NB4 (cell line): ENCODE results near the gene PAM16.

Experiments used
- DNase-seq: peaks from one replicate; pipeline ENCODE4 v3.0.0; 2010; ENCODE audit warnings: low read depth
- H3K4me3 ChIP-seq: one replicate; pipeline ENCODE4 v1.5.1; 2011; ENCODE audit warnings: mild to moderate bottlenecking, low read depth, low read length, moderate library complexity
- MYC ChIP-seq: IDR thresholded peaks from 2 replicates; pipeline ENCODE4 v1.6.1; 2011; ENCODE audit warnings: low read depth, low read length
- POLR2A ChIP-seq: IDR thresholded peaks from 2 replicates; pipeline ENCODE4 v1.6.1; 2011; ENCODE audit warnings: mild to moderate bottlenecking; ENCODE audit not compliant: insufficient read length; ENCODE audit errors: extremely low read depth
- TF ChIP-seq, protein P1 (sequence below): IDR thresholded peaks from 2 replicates; pipeline ENCODE4 v1.6.1; 2011; ENCODE audit warnings: low read depth, low read length
- TF ChIP-seq, protein P2 (sequence below): IDR thresholded peaks from one replicate; pipeline ENCODE4 v1.5.1; 2012; ENCODE audit warnings: low read depth, low read length

Gene PAM16

GRCh38 chr16:4366016-4366415, 14.9 kb upstream of the PAM16 start:
- no peak overlapping the region for H3K4me3 ChIP-seq
- no peak for TF ChIP-seq MYC
- TF ChIP-seq, protein P1, sequence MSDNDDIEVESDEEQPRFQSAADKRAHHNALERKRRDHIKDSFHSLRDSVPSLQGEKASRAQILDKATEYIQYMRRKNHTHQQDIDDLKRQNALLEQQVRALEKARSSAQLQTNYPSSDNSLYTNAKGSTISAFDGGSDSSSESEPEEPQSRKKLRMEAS: no peak
- no peak for TF ChIP-seq POLR2A
- TF ChIP-seq, protein P2, sequence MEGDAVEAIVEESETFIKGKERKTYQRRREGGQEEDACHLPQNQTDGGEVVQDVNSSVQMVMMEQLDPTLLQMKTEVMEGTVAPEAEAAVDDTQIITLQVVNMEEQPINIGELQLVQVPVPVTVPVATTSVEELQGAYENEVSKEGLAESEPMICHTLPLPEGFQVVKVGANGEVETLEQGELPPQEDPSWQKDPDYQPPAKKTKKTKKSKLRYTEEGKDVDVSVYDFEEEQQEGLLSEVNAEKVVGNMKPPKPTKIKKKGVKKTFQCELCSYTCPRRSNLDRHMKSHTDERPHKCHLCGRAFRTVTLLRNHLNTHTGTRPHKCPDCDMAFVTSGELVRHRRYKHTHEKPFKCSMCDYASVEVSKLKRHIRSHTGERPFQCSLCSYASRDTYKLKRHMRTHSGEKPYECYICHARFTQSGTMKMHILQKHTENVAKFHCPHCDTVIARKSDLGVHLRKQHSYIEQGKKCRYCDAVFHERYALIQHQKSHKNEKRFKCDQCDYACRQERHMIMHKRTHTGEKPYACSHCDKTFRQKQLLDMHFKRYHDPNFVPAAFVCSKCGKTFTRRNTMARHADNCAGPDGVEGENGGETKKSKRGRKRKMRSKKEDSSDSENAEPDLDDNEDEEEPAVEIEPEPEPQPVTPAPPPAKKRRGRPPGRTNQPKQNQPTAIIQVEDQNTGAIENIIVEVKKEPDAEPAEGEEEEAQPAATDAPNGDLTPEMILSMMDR: no peak
- no peak for DNase-seq

DNA sequence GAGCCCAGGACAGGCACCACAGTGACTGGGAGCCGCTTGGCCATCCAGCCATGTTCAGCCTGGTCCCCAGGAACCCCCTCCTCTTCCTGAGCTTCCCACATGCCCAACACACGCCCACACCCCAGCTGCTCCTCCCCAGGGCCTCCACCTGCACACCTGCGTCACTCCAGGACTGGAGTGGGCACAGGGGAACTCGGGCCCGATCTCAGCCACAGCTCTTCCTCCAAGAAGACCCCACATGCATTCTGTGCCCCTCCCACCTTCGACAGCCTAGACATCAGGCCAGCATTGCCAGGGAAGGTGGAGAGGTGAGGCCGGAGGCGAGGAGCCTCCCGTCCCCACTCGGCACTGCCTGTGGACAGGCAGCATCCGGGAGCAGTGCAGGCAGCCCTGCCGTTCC, 14.5 kb upstream of the PAM16 start:
- no peak for DNase-seq
- no peak overlapping the region for H3K4me3 ChIP-seq
- no peak for TF ChIP-seq MYC

GRCh38 chr16:4365014-4365406, 13.9 kb upstream of the PAM16 start:
- TF ChIP-seq, protein P1: no peak
- TF ChIP-seq MYC: no peak
- no peak for TF ChIP-seq POLR2A
- TF ChIP-seq, protein P2: no peak
- peak; percentile 48 for DNase-seq
- H3K4me3 ChIP-seq: no peak overlapping the region

DNA sequence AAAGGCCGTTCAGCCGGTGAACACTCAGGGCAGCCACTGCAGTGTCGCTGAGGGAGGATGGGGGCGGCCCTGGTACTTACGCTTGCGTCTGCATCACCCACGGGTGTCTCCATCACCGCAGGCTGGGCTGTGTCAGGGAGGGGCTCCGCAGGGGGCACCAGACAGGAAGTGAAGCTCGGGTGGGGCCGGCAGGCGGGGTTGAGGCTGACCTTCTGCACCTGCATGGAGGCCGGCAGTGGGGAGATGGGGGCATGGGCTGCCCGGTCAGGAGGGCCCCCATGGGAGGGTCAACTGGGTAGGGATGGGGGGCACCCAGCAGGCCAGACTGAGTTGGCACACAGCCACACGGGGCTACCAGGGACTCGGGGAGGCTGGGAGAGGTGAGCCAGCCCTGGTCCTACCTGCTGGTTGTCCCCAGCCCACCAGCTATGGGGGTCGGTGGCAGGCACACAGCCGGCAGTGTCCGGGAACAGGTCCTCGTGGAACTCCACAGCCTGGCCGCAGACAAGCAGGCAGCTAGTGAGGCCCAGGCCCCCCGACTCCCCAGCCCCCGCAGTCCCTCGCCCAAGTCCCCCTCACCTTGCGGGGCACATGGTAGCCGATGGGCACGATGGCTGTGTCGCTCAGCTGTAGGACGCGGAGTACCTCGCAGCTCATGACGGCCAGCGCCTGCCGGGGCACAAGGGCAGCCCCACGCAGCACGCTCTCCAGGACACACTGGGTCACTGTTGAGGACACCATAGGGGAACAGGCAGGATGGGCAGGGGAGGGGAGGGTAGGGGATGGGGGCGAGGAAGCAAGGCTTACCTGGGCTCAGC, 13.3 kb upstream of the PAM16 start:
- no peak for DNase-seq
- no peak overlapping the region for H3K4me3 ChIP-seq

DNA sequence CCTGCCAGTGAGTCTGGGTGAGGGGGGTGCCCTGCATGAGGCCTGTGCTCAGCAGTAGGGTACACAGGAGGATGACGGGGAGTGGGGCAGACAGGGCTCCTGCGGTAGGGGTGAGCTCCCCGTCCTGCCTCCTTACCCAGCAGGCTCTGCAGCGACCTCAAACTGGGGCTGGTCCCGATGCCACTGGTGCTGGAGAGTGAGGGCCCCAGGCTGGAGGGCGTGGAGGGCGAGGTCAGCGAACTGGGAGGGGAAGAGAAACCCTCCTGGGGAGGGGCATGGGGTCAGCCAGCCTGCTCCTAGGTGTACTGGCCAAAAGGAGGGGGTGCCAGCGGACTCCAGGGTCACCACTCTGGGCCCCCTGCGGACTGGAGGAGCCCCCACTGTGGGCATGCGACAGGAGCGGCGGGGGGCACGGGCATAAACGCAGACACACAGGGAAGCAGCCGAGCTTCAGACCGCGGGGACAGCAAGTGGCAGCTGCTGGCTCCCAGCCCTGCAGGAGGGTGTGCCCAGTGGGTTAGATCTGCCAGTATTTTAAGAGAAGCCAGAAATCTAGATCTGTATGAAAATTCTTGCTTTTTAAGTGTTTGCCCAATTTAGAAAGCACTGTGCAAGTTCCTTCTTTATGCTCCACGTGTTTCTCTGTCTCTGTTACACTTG, 11.5 kb upstream of the PAM16 start:
- no peak for DNase-seq
- TF ChIP-seq POLR2A: no peak
- TF ChIP-seq MYC: no peak
- TF ChIP-seq, protein P2: no peak

More for the DNA sequence above, 13.3 kb upstream of the PAM16 start:
- TF ChIP-seq POLR2A (no peak), MYC (no peak)
- TF ChIP-seq, protein P1: no peak
- TF ChIP-seq, protein P2: no peak

DNA sequence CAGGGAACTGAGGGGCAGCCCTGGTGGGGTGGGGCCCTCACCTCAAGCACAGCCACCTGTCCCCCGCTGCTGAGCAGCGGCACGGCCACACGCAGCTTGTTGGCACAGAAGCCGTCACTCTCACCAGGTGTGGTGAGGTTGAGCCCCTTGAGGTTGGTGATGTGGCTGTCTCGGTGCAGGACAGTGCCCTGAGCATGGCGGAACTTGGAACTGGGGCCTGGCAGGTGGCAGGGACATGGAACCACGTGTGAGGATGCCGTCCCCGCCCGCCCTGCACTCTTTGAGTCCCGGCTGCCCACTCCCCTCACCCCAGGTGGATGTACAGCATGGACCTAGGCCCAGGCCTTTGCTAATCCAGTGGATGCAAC, 10.8 kb upstream of the PAM16 start:
- H3K4me3 ChIP-seq: no peak overlapping the region
- no peak for DNase-seq
- TF ChIP-seq MYC: no peak
- TF ChIP-seq POLR2A: no peak
- TF ChIP-seq, protein P1: no peak
- TF ChIP-seq, protein P2: no peak

More for the DNA sequence above, 11.5 kb upstream of the PAM16 start:
- H3K4me3 ChIP-seq: no peak overlapping the region
